GM23338 (cell line): ENCODE measurements around the gene RELB. TPM values are rescaled to one million over a fixed set of nuclear protein-coding genes. Genes with fewer than 3 reads are reported as not detected.

ENCODE experiments used
- ATAC-seq: fragments of 200-7000 bp; cut with Tn5 transposase; 3 replicates; pipeline ENCODE4 v1.9.1; 2020
- DNase-seq: peaks from one replicate; pipeline ENCODE4 v3.0.0-alpha.2; 2015; ENCODE audit warnings: low spot score
- H2AFZ ChIP-seq: fragments of 200-600 bp; sonication (generic); 2 replicates; pipeline ENCODE4 v1.8.0; 2016; ENCODE audit warnings: antibody characterized with exemption, mild to moderate bottlenecking, moderate library complexity
- H3F3A ChIP-seq: fragments of 200-600 bp; sonication (generic); replicated peaks from 2 replicates; pipeline ENCODE4 v1.8.0; 2017; ENCODE audit warnings: antibody characterized with exemption, mixed run types, low read depth
- H3K27ac ChIP-seq: fragments of 200-600 bp; sonication (generic); 2 replicates; pipeline ENCODE4 v1.6.1; 2016; ENCODE audit warnings: low read depth
- H3K27me3 ChIP-seq: fragments of 200-600 bp; sonication (generic); 2 replicates; pipeline ENCODE4 v1.8.0; 2016; ENCODE audit warnings: mild to moderate bottlenecking, mixed run types, moderate library complexity; ENCODE audit not compliant: insufficient read depth
- H3K36me3 ChIP-seq: fragments of 200-600 bp; sonication (generic); 2 replicates; pipeline ENCODE4 v1.8.0; 2016; ENCODE audit warnings: mild to moderate bottlenecking; ENCODE audit not compliant: insufficient read depth
- H3K4me1 ChIP-seq: fragments of 200-600 bp; sonication (generic); 2 replicates; pipeline ENCODE4 v1.8.0; 2016; ENCODE audit warnings: mild to moderate bottlenecking, moderate library complexity; ENCODE audit not compliant: insufficient read depth
- H3K4me2 ChIP-seq: fragments of 200-600 bp; sonication (generic); 2 replicates; pipeline ENCODE4 v1.7.1; 2017; ENCODE audit warnings: mixed run types
- H3K4me3 ChIP-seq: fragments of 200-600 bp; sonication (generic); 2 replicates; pipeline ENCODE4 v1.6.1; 2016; ENCODE audit warnings: mixed run types
- H3K79me2 ChIP-seq: fragments of 200-600 bp; sonication (generic); replicated peaks from 2 replicates; pipeline ENCODE4 v1.8.0; 2017; ENCODE audit warnings: mild to moderate bottlenecking; ENCODE audit not compliant: insufficient read depth
- H3K9me2 ChIP-seq: fragments of 200-600 bp; sonication (generic); 2 replicates; pipeline ENCODE4 v1.8.0; 2017; ENCODE audit not compliant: insufficient read depth
- H4K20me1 ChIP-seq: fragments of 200-600 bp; sonication (generic); replicated peaks from 2 replicates; pipeline ENCODE4 v1.8.0; 2017; ENCODE audit warnings: mild to moderate bottlenecking; ENCODE audit not compliant: insufficient read depth
- H3K27ac Mint-ChIP-seq: 2 replicates; pipeline ENCODE4 v1.8.0; 2020; ENCODE audit warnings: inconsistent platforms, mild to moderate bottlenecking, moderate library complexity, mixed read lengths
- H3K27me3 Mint-ChIP-seq: 3 replicates; pipeline ENCODE4 v1.8.0; 2022; ENCODE audit warnings: low read depth, mild to moderate bottlenecking, moderate library complexity, mixed read lengths, inconsistent platforms; ENCODE audit not compliant: insufficient read depth, poor library complexity
- H3K36me3 Mint-ChIP-seq: 3 replicates; pipeline ENCODE4 v1.8.0; 2021; ENCODE audit warnings: low read depth, mild to moderate bottlenecking, inconsistent platforms, moderate library complexity, mixed read lengths
- H3K4me1 Mint-ChIP-seq: 3 replicates; pipeline ENCODE4 v1.8.0; 2020; ENCODE audit warnings: mild to moderate bottlenecking, inconsistent platforms, mixed read lengths
- H3K4me3 Mint-ChIP-seq: 3 replicates; pipeline ENCODE4 v1.8.0; 2021; ENCODE audit warnings: moderate library complexity, mild to moderate bottlenecking, inconsistent platforms, mixed read lengths
- H3K9me3 Mint-ChIP-seq: 3 replicates; pipeline ENCODE4 v1.8.0; 2020; ENCODE audit warnings: moderate library complexity, mild to moderate bottlenecking, inconsistent platforms, mixed read lengths
- CREB1 ChIP-seq: fragments of 250-450 bp; sonication (Bioruptor Pico); IDR thresholded peaks from 2 replicates; pipeline ENCODE4 v1.5.0; 2020; ENCODE audit warnings: low read depth, mild to moderate bottlenecking, moderate library complexity
- CTCF ChIP-seq, 2 experiments: fragments of 200-600 bp in 1 of 2; sonication (generic) in 1 of 2; conservative IDR thresholded peaks; 2 replicates each; pipeline versions ENCODE4 v1.5.1 to v1.6.1; 2016 to 2017; ENCODE audit warnings: antibody characterized with exemption in 2 of 2, low read depth in 2 of 2, mild to moderate bottlenecking in 2 of 2, moderate library complexity in 1 of 2
- ETS1 ChIP-seq: IDR thresholded peaks from 2 replicates; pipeline ENCODE4 v1.6.1; 2016; ENCODE audit warnings: antibody characterized with exemption
- EZH2 ChIP-seq: fragments of 200-600 bp; sonication (generic); IDR thresholded peaks from one replicate; pipeline ENCODE4 v1.8.0; 2017; ENCODE audit warnings: antibody characterized with exemption, mild to moderate bottlenecking, low read depth; ENCODE audit not compliant: unreplicated experiment
- EZH2phosphoT487 ChIP-seq: fragments of 200-600 bp; sonication (generic); IDR thresholded peaks from one replicate; pipeline ENCODE4 v1.8.1; 2018; ENCODE audit warnings: antibody characterized with exemption; ENCODE audit not compliant: unreplicated experiment
- JUNB ChIP-seq: IDR thresholded peaks from one replicate; pipeline ENCODE4 v1.6.1; 2016; ENCODE audit warnings: antibody characterized with exemption; ENCODE audit not compliant: unreplicated experiment
- NANOG ChIP-seq: IDR thresholded peaks from 2 replicates; pipeline ENCODE4 v1.6.1; 2016; ENCODE audit warnings: antibody characterized with exemption, borderline replicate concordance
- POLR2AphosphoS5 ChIP-seq: IDR thresholded peaks from 2 replicates; pipeline ENCODE4 v1.6.1; 2016; ENCODE audit warnings: antibody characterized with exemption, low read depth
- REST ChIP-seq: IDR thresholded peaks from one replicate; pipeline ENCODE4 v1.6.1; 2018; ENCODE audit warnings: antibody characterized with exemption; ENCODE audit not compliant: unreplicated experiment
- STAT1 ChIP-seq: IDR thresholded peaks from one replicate; pipeline ENCODE4 v1.6.1; 2016; ENCODE audit warnings: antibody characterized with exemption; ENCODE audit not compliant: unreplicated experiment
- ZNF114 ChIP-seq: fragments of 250-450 bp; sonication (Bioruptor Pico); IDR thresholded peaks from 2 replicates; pipeline ENCODE4 v1.5.0; 2020; ENCODE audit warnings: mild to moderate bottlenecking, moderate library complexity
- ZNF331 ChIP-seq: fragments of 250-450 bp; sonication (Bioruptor Pico); IDR thresholded peaks from 2 replicates; pipeline ENCODE4 v1.5.0; 2020; ENCODE audit warnings: low read depth, mild to moderate bottlenecking, moderate library complexity
- ZNF462 ChIP-seq: fragments of 250-450 bp; sonication (Bioruptor Pico); IDR thresholded peaks from 2 replicates; pipeline ENCODE4 v1.5.0; 2020; ENCODE audit warnings: mild to moderate bottlenecking, moderate library complexity
- polyA plus RNA-seq: library from polyadenylated mRNA; unstranded; fragments of >200 nt; fragmentation: Nextera tagmentation; extraction: Ambion mirVana; gene quantifications from 2 replicates; pipeline ENCODE4 v1.2.1, GENCODE V29; 2016
- total RNA-seq: library from RNA; depleted of rRNA; stranded (reverse); fragments of >200 nt; shearing (Covaris generic); gene quantifications from 2 replicates; pipeline ENCODE4 v1.2.3, GENCODE V29; 2014

The RELB gene
- total and polyA plus RNA-seq, 2 experiments from 2014 or later, result 7.9 to 13.1 TPM

GRCh38 chr19:44974857-44975256, 26.4 kb upstream of the RELB start (continued):
- TF ChIP-seq ZNF462, result no peak

- Histone ChIP-seq H3K4me3 (no peak overlapping the region), H2AFZ (no peak overlapping the region), H3K27me3 (no peaks in the 10 kb centered on the region), H4K20me1 (no peaks in the 10 kb centered on the region), H3K79me2 (no peaks in the 10 kb centered on the region), H3F3A (no peaks in the 10 kb centered on the region), H3K9me2 (no peaks in the 10 kb centered on the region), H3K4me1 (no peaks in the 10 kb centered on the region), H3K4me2 (no peak overlapping the region), H3K36me3 (peaks cover 14% of the 10 kb centered on the region), H3K27ac (no peak overlapping the region)
- no peaks in the 10 kb centered on the region for H3K9me3 Mint-ChIP-seq
- H3K36me3 Mint-ChIP-seq, result peaks cover 47% of the 10 kb centered on the region
- no peak overlapping the region for H3K4me3 Mint-ChIP-seq
- ATAC-seq, result no peak
- H3K27ac Mint-ChIP-seq, result no peak overlapping the region
- H3K4me1 Mint-ChIP-seq, result no peaks in the 10 kb centered on the region
- H3K27me3 Mint-ChIP-seq, result no peaks in the 10 kb centered on the region
- DNase-seq, result no peak
- TF ChIP-seq NANOG (no peak), CTCF (conservative IDR thresholded peaks at IDR 0.05; ENCODE audit: low read depth in 2 of 2) (no peak), EZH2phosphoT487 (no peak), CREB1 (CRISPR knock-in tag) (no peak), ETS1 (no peak), POLR2AphosphoS5 (no peak), EZH2 (no peak), STAT1 (no peak), ZNF114 (CRISPR knock-in tag) (no peak), JUNB (no peak), REST (no peak), ZNF331 (CRISPR knock-in tag) (no peak)
These were observed 25.8 kb upstream of the RELB start for GRCh38 chr19:44975444-44975843.
